ENCODE measurements around the gene MARK1. TPM values are rescaled to one million over a fixed set of nuclear protein-coding genes. Genes with fewer than 3 reads are reported as not detected.
"Not testable (repeated sequence)": the region's sequence is repeated elsewhere in the genome, so short reads cannot be mapped to it uniquely, and the experiment has no call there.

Gene MARK1
- total and polyA plus RNA-seq, 4 donors = 19.4 to 35.9 (median 32.5) TPM

DNA sequence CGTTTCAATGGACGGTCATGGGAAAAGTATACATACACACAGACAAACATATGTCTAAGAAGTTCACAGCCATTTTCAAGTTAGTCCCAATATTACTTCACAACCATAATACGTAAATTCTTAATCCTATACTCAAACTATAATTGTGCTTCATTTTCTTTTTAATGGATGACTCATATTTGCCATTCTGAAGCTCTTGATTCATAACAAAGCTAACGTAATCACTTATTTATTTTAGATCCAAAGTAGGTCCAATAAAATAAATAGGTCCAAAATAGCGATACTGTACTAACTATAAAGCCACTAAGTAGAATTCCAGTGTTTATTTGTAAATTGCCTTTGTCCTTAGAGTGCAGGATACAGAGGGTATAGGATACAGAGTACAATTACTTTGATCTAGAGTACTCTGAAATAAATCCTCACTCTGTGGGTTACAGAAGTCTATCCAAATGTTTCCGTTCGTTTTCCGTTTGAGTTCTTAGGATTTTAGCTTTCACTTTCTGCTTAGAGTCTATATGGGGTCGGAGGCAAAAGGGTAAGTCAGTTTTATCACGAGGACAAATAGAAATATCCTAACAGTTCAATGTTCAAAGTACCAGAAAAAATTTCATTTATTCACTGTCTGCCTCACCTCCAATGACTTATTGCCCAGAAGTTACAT lies 153.4 kb downstream of the MARK1 start:
- H3K4me3 ChIP-seq (ENCODE audit: low read depth, low read length) = no peak overlapping the region
- no peaks in the 10 kb centered on the region for H3K36me3 ChIP-seq (ENCODE audit: control insufficient read depth, insufficient read depth, low read length)
- no CpG with 5 or more reads among the region's 10 CpGs for WGBS (ENCODE audit: insufficient coverage)
- no peaks in the 10 kb centered on the region for H3K27me3 ChIP-seq (ENCODE audit: control insufficient read depth, insufficient read depth, low read length)
- H3K9me3 ChIP-seq (ENCODE audit: control insufficient read depth, insufficient read depth, low read length) = no peaks in the 10 kb centered on the region
- H3K27ac ChIP-seq (ENCODE audit: low read depth, low read length) = no peak overlapping the region
- no peak for DNase-seq (ENCODE audit: low read depth in 4 of 6, low spot score in 6 of 6)
- H3K4me1 ChIP-seq (ENCODE audit: control insufficient read depth, insufficient read depth, low read length) = no peaks in the 10 kb centered on the region

DNA sequence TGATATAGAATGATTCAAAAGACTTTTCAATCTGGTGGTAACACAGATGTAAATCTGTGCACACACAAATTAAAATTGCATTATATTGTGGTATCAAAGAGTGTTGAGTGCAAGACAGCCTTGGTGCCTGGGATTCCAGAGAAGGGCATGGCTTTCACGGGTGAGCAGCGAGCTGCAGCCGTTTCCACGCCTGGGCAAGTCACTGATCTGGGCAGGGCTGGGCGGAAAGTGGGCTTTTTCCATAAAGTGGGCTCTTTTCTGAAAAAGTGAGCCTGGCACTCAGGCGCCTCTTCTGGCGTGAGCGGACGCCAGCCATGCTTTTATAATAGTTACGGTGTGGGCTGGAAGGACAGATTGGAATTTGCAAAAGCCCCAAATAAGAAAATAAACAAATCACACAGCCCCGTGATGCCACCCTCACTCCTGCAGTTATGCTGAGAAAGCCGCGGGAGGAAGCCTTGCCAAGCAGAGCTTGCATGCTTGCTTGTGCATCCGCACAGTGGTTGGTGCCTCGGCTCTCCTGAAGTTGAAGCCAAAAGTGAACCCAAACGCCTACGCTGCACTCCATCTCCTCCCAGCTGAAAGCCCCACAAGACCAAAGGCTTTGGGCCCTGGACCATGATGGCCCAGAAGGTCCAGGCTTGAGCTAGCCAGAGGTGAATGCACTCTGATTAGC lies 155.1 kb downstream of the MARK1 start:
- no peaks in the 10 kb centered on the region for H3K36me3 ChIP-seq (ENCODE audit: control insufficient read depth, insufficient read depth, low read length)
- no peak overlapping the region for H3K27ac ChIP-seq (ENCODE audit: low read depth, low read length)
- no peak overlapping the region for H3K4me3 ChIP-seq (ENCODE audit: low read depth, low read length)
- no peaks in the 10 kb centered on the region for H3K4me1 ChIP-seq (ENCODE audit: control insufficient read depth, insufficient read depth, low read length)
- WGBS (ENCODE audit: insufficient coverage) = 83% methylated on average over 12 of the region's 17 CpGs
- H3K27me3 ChIP-seq (ENCODE audit: control insufficient read depth, insufficient read depth, low read length) = no peaks in the 10 kb centered on the region
- H3K9me3 ChIP-seq (ENCODE audit: control insufficient read depth, insufficient read depth, low read length) = no peaks in the 10 kb centered on the region
- no peak for DNase-seq (ENCODE audit: low read depth in 4 of 6, low spot score in 6 of 6)

GRCh38 chr1:220683716-220684115 lies 155.8 kb downstream of the MARK1 start:
- 88% methylated on average over 2 of the region's 12 CpGs for WGBS (ENCODE audit: insufficient coverage)
- not testable (repeated sequence) for H3K4me1 ChIP-seq (ENCODE audit: control insufficient read depth, insufficient read depth, low read length); H3K36me3 ChIP-seq (ENCODE audit: control insufficient read depth, insufficient read depth, low read length)

DNA sequence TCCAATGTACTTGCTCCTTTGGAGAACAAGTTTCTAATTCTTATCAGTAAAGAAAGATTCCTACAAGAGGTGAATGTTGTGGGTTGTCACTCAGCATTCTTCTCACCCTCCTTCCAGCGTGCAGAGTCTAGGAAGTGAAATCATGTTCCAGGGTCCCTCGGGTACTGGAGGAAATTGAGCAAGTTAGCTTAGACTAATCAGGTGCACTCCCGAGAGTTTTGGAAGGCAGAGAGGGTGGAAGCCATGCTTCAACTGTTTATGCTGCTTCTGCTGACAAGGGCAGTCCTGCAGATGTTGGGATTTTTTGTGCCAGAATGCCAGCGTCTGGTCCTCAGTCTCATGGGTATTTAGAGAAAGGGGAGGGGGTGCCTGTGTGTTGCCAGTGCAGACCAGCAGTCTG lies 157.0 kb downstream of the MARK1 start:
- Histone ChIP-seq H3K4me1 (ENCODE audit: control insufficient read depth, insufficient read depth, low read length) (peaks cover 7% of the 10 kb centered on the region), H3K9me3 (ENCODE audit: control insufficient read depth, insufficient read depth, low read length) (no peaks in the 10 kb centered on the region), H3K36me3 (ENCODE audit: control insufficient read depth, insufficient read depth, low read length) (no peaks in the 10 kb centered on the region), H3K4me3 (ENCODE audit: low read depth, low read length) (no peak overlapping the region), H3K27ac (ENCODE audit: low read depth, low read length) (no peak overlapping the region), H3K27me3 (ENCODE audit: control insufficient read depth, insufficient read depth, low read length) (peaks cover 8% of the 10 kb centered on the region)
- WGBS (ENCODE audit: insufficient coverage) = 40% methylated on average over 2 of the region's 4 CpGs
- peak in 1 of 6 donors; percentile 40 for DNase-seq (ENCODE audit: low read depth in 4 of 6, low spot score in 6 of 6)

More at GRCh38 chr1:220683716-220684115, 155.8 kb downstream of the MARK1 start:
- not testable (repeated sequence) for H3K27me3 ChIP-seq (ENCODE audit: control insufficient read depth, insufficient read depth, low read length); DNase-seq (ENCODE audit: low read depth in 4 of 6, low spot score in 6 of 6); H3K4me3 ChIP-seq (ENCODE audit: low read depth, low read length); H3K27ac ChIP-seq (ENCODE audit: low read depth, low read length); H3K9me3 ChIP-seq (ENCODE audit: control insufficient read depth, insufficient read depth, low read length)

DNA sequence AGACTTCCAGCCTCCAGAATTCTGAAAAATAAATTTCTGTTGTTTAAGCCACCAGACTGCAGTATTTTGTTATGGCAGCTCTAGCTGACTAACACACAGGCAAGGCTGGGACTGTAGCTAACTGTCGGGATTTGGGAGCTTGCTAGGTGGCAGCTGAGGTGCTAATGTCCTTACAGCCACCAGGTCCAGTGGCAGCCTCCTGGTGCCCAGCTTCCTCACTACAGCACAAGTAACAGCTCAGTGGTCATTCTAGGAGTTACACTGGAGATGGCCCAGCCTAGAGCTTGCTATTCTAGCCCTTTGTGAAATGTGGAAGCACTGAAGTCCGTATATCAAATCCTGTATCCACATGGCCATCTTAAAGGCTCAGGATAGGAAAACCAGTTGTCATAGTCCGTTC lies 157.9 kb downstream of the MARK1 start:
- H3K4me3 ChIP-seq (ENCODE audit: low read depth, low read length) = no peak overlapping the region
- no peaks in the 10 kb centered on the region for H3K9me3 ChIP-seq (ENCODE audit: control insufficient read depth, insufficient read depth, low read length)
- no peak for DNase-seq (ENCODE audit: low read depth in 4 of 6, low spot score in 6 of 6)
- no peaks in the 10 kb centered on the region for H3K36me3 ChIP-seq (ENCODE audit: control insufficient read depth, insufficient read depth, low read length)
- H3K27me3 ChIP-seq (ENCODE audit: control insufficient read depth, insufficient read depth, low read length) = peaks cover 13% of the 10 kb centered on the region
- peaks cover 14% of the 10 kb centered on the region for H3K4me1 ChIP-seq (ENCODE audit: control insufficient read depth, insufficient read depth, low read length)
- WGBS (ENCODE audit: insufficient coverage) = 93% methylated on average over 3 of the region's 3 CpGs
- no peak overlapping the region for H3K27ac ChIP-seq (ENCODE audit: low read depth, low read length)

DNA sequence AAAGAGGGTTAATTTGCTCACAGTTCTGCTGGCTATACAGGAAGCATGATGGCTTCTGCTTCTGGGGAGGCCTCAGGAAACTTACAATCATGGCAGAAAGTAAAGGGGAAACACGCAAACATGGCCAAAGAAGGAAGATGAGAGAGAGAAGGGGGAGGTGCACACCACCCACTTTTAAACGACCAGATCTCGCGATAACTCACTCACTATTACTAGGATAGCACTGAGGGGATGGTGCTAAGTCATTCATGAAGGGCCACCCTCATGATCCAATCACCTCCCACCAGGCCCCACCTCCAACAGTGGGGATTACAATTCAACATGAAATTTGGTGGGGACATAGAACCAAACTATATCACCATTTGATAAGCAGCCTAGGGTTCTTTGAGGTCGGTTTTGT lies 159.9 kb downstream of the MARK1 start:
- WGBS (ENCODE audit: insufficient coverage) = no CpG with 5 or more reads among the region's 5 CpGs
- Histone ChIP-seq H3K27me3 (ENCODE audit: control insufficient read depth, insufficient read depth, low read length) (peaks cover 13% of the 10 kb centered on the region), H3K9me3 (ENCODE audit: control insufficient read depth, insufficient read depth, low read length) (no peaks in the 10 kb centered on the region), H3K4me3 (ENCODE audit: low read depth, low read length) (no peak overlapping the region), H3K4me1 (ENCODE audit: control insufficient read depth, insufficient read depth, low read length) (peaks cover 14% of the 10 kb centered on the region), H3K36me3 (ENCODE audit: control insufficient read depth, insufficient read depth, low read length) (no peaks in the 10 kb centered on the region), H3K27ac (ENCODE audit: low read depth, low read length) (no peak overlapping the region)
- no peak for DNase-seq (ENCODE audit: low read depth in 4 of 6, low spot score in 6 of 6)

DNA sequence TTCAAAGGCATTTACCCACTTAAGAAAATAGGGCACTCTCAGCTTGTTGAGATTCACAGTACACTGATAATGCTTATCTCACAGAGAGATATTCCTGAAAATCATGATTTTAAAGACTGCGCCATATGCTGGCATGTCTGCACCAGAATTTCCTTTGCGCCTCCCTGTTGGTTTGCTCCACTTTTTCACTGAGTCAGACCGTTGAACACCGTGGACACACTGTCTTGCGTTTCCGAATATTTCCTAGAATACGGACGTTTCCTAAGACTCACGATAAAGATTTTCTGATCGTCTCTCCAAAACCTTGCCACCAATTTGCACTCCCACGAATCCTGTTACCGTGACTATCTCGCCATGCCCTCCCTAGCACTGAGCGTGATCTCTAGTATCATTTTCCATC lies 161.7 kb downstream of the MARK1 start:
- H3K27me3 ChIP-seq (ENCODE audit: control insufficient read depth, insufficient read depth, low read length) = peaks cover 13% of the 10 kb centered on the region
- H3K4me3 ChIP-seq (ENCODE audit: low read depth, low read length) = peak overlapping the region; percentile 54
- no peaks in the 10 kb centered on the region for H3K36me3 ChIP-seq (ENCODE audit: control insufficient read depth, insufficient read depth, low read length)
- WGBS (ENCODE audit: insufficient coverage) = 27% methylated on average over 13 of the region's 14 CpGs
- no peak overlapping the region for H3K27ac ChIP-seq (ENCODE audit: low read depth, low read length)
- H3K4me1 ChIP-seq (ENCODE audit: control insufficient read depth, insufficient read depth, low read length) = peaks cover 14% of the 10 kb centered on the region
- no peaks in the 10 kb centered on the region for H3K9me3 ChIP-seq (ENCODE audit: control insufficient read depth, insufficient read depth, low read length)
- peak in 1 of 6 donors; percentile 61 for DNase-seq (ENCODE audit: low read depth in 4 of 6, low spot score in 6 of 6)

DNA sequence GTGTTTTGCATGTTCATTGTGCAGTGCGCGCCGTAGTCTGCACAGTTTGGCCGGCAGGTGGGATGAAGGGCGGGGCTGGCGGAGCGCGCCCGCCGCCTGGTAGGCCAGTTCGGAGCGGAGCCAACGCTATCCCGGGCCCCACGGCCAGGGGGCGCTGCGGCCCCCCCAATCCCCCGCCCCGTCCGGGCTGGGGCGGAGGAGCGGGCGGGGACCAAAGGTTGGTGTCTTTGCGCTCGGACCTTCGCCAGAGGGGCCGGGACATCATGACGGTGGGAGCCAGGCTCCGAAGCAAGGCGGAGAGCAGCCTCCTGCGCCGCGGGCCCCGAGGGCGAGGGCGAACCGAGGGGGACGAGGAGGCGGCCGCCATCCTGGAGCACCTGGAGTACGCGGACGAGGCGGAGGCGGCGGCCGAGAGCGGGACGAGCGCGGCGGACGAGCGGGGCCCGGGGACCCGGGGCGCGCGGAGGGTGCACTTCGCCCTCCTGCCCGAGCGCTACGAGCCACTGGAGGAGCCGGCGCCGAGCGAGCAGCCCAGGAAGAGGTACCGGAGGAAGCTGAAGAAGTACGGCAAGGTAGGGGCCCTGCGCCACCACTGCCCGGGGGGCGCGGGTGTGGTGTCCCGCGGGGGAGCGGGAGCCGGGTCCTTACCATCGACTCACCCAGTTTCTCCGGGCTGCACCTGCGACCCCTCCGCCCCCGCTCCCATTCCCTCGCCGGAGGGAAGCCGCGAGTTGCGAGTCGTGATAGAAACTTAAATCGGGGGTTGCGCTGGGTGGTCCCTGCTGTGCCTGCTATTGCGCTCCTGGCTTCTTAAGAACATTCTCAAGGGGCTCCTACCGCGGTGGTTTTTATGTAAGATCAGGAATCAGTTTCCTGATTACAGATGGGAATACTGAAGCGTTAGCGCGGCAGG lies 162.5 kb downstream of the MARK1 start, which contains the start of gene C1orf115:
TSS of gene C1orf115 (plus strand) at position 224 of the 913 bp plus-strand sequence. CDS start at position 264, 40 bp downstream.
- whole genome bisulfite sequencing (ENCODE audit: insufficient coverage) = under 1% methylated on average over 93 of the region's 96 CpGs
- H3K36me3 ChIP-seq (ENCODE audit: control insufficient read depth, insufficient read depth, low read length) = no peaks in the 10 kb centered on the region
- peaks cover 14% of the 10 kb centered on the region for H3K4me1 ChIP-seq (ENCODE audit: control insufficient read depth, insufficient read depth, low read length)
- peak within 1 kb of the TSS; percentile 54 for H3K4me3 ChIP-seq (ENCODE audit: low read depth, low read length)
- peak in 5 of 6 donors; percentile 28 to 87 (median 43) for DNase-seq (ENCODE audit: low read depth in 4 of 6, low spot score in 6 of 6)
- peaks cover 13% of the 10 kb centered on the region for H3K27me3 ChIP-seq (ENCODE audit: control insufficient read depth, insufficient read depth, low read length)
- no peaks in the 10 kb centered on the region for H3K9me3 ChIP-seq (ENCODE audit: control insufficient read depth, insufficient read depth, low read length)
- no peak within 1 kb of the TSS for H3K27ac ChIP-seq (ENCODE audit: low read depth, low read length)

DNA sequence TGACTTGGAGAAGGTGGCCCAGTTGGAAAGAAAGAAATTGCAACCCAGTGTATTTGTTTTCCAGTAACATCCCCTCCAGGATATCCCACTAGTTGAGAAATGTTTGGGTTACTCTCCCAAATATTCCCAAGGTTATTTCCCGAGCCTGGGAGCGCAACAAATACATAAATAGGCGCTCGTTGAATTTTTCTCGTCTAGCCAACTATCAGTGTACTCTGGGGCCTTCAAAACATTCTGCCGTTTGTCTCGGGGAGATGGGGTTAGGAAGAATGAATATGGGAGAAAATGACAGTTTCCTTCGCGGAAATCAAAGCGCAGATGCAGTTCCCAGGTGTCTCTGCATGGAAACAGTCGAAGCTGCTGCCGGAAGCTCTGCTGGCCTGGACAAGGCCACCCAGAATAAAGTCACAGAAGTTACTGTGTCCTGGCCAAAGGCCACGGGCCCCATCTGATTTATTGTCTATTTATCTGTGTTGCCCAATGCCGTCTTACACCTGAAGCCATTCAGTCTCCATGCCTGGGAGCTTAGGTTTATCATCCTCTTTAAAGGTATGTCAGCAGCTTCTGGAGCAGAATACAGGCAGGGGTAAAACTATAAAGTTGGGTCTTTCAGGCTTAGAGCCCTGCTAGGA lies 163.2 kb downstream of the MARK1 start:
- Histone ChIP-seq H3K27ac (ENCODE audit: low read depth, low read length) (no peak overlapping the region), H3K36me3 (ENCODE audit: control insufficient read depth, insufficient read depth, low read length) (no peaks in the 10 kb centered on the region), H3K9me3 (ENCODE audit: control insufficient read depth, insufficient read depth, low read length) (no peaks in the 10 kb centered on the region), H3K4me3 (ENCODE audit: low read depth, low read length) (peak overlapping the region; percentile 54), H3K4me1 (ENCODE audit: control insufficient read depth, insufficient read depth, low read length) (peaks cover 14% of the 10 kb centered on the region), H3K27me3 (ENCODE audit: control insufficient read depth, insufficient read depth, low read length) (peaks cover 13% of the 10 kb centered on the region)
- DNase-seq (ENCODE audit: low read depth in 4 of 6, low spot score in 6 of 6) = peak in 1 of 6 donors; percentile 20
- 34% methylated on average over 14 of the region's 14 CpGs for WGBS (ENCODE audit: insufficient coverage)

Measured in spinal cord (tissue), 10 donors.